Measurements from ENCODE around the gene CEND1.

Gene CEND1

DNA sequence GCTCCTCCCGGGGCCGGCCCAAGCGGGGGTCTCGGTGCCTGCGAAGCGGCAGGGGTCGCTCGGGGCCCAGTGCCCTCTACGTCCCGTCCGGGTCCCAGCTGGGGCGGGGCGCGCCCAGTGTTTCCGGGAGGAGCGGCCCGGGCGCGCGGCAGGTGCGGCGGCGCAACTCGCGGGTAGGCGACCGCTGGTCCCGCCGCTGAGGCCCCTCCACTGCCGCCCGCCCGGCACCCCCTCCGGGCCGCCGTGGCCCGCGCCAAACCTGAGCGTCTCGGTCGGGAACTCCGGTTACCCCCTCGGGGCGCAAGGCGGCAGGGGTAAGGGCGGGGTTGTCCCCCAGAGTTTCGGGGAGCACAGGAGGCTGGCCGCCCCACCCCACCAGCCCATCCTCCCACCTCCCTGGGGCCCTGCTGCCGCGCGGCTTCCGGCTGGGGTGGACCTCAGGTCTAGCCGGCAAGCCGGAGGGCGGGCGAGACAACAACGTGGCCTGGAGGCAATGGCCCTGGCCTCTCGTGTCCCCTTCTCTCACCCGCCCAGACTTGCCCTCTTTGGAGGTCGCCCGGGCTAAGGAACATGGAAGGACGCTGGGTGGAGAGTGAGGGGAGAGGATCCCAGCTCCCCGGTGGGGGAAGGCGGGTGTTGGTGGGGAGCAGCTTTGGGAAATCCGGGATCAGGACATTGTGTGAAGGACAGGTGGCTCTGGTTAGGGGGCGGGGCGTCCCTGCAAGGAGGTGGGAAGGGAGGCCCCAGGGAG lies 37.4 kb upstream of the CEND1 start:
- no peak for DNase-seq

DNA sequence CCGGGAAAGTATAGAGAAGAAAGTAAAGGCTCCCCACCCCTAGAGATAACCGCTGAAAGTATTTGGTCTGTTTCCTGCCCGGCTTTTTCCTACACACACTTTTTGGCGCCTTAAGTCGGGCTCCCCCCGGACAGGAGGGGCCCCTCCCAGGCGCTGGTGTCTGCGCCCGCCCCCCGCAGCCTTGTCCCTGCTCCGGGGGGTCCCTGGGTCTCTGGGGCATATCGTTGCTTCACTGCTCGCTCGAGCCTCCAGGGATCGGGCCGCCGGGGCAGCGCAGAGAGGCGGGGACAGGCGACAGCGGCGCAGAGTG lies 36.9 kb upstream of the CEND1 start:
- no peak for DNase-seq

- DNase-seq = no peak
Measured at GRCh38 chr11:826227-826621, 36.3 kb upstream of the CEND1 start.

- DNase-seq = no peak
Measured at GRCh38 chr11:825366-826226, 35.7 kb upstream of the CEND1 start.

- no peak for DNase-seq
Measured at GRCh38 chr11:824942-825341, 35.1 kb upstream of the CEND1 start.

GRCh38 chr11:824292-824880 lies 34.5 kb upstream of the CEND1 start:
- DNase-seq = peak; percentile 48

DNA sequence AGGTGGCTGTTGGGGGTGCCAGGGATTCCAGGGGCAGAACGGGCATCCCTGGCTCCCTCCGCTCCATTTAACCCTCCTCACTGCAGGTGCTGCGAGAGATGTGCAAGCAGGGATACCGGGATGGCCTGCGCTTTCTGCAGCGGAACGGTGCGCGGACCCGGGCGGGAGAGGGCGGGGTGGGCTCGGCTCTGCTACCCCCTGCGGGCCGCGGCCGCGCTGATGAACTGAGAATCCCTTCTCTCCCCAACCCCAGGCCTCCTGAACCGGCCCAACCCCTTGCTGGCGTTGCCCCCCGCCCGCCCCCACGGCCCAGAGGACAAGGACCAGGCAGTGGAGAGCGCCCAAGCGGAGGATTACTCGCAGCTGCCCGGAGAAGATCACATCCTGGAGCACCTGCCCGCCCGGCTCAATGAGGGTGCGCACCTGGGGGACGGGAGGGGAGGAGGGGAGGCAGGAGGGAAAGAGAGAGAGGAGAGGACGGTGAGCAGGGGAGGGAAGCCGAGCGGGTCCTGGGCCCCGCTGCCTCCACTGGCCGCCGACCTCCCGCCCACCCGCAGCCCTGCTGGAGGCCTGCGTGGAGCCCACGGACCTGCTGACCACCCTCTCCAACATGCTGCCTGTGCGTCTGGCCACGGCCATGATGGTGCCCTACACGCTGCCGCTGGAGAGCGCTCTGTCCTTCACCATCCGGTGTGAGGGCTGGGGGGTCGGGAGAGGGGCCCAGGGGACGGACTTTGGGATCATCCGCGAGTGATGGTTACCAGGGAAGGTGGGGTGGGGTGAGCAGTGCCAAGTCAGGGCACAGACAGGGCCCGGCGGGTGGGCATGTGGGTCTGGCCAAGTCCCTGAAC lies 33.8 kb upstream of the CEND1 start:
- DNase-seq = no peak

DNA sequence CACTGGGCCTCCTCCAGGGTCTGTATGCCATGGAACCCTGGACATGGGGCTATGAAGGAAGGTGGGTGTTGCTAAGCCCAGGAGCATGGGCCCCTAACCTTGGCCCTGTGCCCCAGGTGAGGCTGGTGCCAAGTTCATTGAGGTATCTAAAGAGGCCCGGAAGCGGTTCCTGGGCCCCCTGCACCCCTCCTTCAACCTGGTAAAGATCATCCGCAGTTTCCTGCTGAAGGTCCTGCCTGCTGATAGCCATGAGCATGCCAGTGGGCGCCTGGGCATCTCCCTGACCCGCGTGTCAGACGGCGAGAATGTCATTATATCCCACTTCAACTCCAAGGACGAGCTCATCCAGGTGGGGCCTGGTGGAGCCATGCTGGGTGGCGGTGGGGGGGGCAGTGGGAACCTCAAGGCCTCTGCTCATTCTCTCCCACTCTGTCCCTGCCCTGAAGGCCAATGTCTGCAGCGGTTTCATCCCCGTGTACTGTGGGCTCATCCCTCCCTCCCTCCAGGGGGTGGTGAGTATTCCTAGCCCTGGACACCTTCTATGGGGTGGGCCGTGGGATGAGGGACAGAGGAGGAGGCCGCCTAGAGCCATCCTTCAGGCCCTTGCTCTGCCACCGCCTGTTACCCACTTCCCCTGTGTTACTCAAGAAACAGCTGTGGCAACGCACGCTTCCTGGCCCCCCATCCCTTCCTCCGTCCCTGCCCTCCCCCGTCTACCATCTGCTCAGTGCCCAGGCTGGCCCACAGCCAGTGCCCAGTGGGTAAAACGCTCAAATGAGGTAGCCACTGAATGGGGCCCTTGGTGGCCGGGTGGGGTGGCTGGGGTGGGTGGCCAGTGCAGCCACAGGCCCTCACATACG lies 31.9 kb upstream of the CEND1 start:
- DNase-seq = no peak

DNA sequence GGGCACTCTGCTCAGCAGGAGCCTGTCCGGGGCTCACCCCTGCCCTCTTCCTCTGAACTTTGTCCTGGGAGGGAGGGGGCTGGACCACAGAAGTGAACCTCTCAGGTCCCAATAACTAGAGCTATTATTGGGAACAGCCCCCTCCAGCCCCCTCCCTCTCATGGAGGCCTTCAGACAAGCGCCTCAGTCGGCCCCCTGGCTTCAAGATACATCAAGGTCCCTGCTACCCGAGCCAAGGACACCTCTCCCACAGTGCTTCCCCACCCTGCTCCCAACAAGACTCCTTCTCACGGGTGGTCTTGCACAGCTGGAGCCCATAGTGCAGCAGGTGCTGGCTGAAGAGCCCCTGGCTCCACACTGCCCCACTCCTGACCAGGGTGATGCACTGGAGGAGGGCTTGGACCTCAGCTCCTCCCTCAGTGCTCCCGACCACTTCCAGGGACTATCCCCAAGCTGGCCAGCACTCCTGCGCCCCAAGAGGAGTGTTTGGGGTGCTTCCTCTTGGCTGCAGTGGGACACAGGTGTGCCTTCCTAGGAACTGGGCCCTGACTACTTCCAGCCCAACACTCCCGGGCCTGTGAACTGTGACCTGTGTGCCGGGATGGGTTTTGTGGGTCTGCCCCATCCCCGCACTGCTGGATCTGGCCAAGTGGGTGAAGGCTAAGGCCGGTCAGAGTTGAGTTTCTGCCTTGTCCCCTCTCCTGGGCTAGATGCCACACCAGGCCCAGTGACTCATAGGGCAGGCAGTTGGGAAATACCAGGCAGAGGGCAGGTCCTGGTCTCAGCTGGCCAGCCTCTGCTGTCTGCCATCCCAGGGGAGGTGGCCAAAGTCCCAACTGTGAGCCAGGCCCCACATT lies 31.0 kb upstream of the CEND1 start:
- DNase-seq = no peak

DNA sequence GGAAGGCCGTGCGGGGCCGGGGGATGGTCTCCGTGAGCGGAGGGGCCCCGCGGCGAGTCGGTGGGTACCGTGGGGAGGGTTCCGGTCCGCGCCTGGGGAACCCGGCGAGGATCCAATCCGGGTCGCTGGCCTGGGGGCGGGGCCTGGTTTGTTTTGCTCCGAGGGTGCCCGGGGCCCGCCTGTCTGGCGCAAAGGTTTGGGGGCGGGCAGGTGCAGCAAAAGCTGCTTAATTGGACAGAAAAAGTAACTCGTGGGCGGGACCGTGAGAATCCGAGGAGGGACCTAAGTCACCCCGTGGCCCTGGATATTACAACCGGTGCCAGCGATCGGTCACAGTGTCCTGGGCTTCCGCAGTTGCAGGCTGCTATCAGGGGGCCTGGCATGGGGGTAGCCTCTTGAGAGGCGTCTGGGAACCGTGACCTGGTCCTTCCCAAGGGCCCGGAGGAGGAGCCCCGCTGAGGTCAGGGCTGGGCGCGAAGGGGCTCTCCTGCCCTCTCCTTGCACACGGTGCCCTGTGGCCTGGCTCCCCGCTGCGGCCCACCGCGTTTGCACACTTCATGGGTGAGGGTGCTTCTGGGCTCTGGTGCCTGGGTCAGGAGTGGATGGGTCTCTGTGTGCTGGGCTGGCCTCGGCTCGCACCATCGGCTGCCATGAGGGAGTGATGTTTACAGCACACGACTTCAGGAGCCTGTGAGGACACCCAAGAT lies 30.2 kb upstream of the CEND1 start:
- DNase-seq = peak; percentile 17

- peak; percentile 27 for DNase-seq
Measured at GRCh38 chr11:819129-819931, 29.4 kb upstream of the CEND1 start.

DNA sequence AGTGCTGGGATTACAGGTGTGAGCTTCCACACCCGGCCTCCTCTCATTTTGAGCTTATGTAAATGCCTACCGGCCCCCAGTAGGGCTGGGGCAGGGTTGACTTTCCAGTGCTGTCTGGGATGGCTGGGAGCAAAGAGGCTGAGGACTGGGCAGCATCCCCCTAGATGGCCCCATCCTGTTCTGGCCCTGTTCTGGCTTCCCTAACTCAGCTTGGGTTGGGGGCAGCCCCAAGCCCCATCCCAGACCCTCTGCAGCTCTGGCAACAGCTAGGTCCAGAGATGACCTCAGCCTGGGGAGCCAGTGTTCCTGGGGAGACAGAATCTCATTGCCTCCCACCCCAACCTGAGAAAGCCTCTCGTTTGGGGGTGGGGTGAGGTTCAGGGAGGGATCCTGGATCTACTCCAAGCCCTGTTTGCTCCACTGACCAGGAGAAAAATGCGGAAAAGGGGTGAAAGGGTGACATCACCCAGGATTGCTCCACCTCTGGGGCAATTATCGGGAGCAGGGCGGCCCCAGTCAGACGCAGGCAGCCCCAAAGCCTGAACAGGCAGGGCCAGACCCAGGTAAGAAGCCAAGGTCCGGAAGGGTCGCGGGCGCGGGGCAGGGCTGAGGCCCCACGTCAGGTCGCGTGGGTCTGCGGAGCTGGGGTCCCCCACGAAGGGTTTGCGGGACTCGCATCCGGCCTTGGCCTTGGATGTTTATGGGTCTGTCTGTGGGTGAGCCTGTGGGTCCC lies 28.7 kb upstream of the CEND1 start, which contains the start of gene PNPLA2:
PNPLA2 (plus strand) TSS at position 519 of the 733 bp plus-strand sequence. CDS start 805 bp downstream, outside the sequence.
- no peak for DNase-seq

DNA sequence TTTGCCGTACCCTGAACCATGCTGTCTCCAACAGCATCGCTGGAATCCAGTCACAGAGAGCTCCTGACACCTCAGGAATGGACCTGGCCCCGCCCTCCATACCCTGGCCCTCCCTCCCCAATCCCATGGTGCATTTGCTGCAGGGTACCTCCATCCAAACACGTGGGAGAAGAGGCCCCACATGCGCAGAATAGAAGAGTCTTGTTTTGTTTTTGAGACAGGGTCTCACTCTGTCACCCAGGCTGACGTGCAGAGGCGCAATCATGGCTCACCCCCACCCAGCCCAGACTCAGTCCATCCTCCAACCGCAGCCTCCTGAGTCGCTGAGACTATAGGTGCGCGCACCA lies 26.5 kb upstream of the CEND1 start:
- no peak for DNase-seq

GRCh38 chr11:815675-816432 lies 26.0 kb upstream of the CEND1 start:
- no peak for DNase-seq

- no peak for DNase-seq
Measured at GRCh38 chr11:813456-814096, 23.7 kb upstream of the CEND1 start.

- DNase-seq = no peak
Measured at GRCh38 chr11:813072-813455, 23.2 kb upstream of the CEND1 start.

- no peak for DNase-seq
Measured at GRCh38 chr11:812390-812789, 22.5 kb upstream of the CEND1 start.

All from DMS79 (cell line).